WI38 (cell line): ENCODE results near the gene MYLK.

ENCODE experiments used
- H3K4me3 ChIP-seq: 2 replicates; pipeline ENCODE4 v1.5.1; 2011; ENCODE audit warnings: low read depth, mild to moderate bottlenecking, control low read depth, low read length
- TF ChIP-seq, protein P1 (sequence below): IDR thresholded peaks from 2 replicates; pipeline ENCODE4 v1.5.1; 2012; ENCODE audit warnings: low read depth, mild to moderate bottlenecking, control low read depth, low read length

MYLK gene

DNA sequence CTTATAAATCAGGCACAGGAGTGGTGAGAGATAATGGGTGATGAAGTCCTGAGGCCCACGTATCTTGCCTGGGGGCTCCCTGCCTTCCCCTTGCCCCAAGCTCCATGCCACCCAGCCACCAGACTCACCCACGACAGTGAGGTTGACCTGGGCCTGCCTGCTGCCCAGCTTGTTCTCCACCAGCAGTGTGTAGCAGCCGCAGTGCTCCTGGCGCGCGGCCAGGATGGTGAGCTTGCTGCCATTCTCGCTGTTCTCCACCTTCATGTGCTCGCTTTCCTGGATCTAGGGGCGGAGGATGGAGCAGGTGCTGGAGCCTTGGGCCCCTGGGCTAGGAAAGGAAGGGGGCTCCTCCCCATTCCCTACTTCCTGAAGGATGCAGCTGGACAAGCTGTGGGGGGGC, 220.2 kb downstream of the MYLK start:
- TF ChIP-seq, protein P1, sequence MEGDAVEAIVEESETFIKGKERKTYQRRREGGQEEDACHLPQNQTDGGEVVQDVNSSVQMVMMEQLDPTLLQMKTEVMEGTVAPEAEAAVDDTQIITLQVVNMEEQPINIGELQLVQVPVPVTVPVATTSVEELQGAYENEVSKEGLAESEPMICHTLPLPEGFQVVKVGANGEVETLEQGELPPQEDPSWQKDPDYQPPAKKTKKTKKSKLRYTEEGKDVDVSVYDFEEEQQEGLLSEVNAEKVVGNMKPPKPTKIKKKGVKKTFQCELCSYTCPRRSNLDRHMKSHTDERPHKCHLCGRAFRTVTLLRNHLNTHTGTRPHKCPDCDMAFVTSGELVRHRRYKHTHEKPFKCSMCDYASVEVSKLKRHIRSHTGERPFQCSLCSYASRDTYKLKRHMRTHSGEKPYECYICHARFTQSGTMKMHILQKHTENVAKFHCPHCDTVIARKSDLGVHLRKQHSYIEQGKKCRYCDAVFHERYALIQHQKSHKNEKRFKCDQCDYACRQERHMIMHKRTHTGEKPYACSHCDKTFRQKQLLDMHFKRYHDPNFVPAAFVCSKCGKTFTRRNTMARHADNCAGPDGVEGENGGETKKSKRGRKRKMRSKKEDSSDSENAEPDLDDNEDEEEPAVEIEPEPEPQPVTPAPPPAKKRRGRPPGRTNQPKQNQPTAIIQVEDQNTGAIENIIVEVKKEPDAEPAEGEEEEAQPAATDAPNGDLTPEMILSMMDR = no peak

DNA sequence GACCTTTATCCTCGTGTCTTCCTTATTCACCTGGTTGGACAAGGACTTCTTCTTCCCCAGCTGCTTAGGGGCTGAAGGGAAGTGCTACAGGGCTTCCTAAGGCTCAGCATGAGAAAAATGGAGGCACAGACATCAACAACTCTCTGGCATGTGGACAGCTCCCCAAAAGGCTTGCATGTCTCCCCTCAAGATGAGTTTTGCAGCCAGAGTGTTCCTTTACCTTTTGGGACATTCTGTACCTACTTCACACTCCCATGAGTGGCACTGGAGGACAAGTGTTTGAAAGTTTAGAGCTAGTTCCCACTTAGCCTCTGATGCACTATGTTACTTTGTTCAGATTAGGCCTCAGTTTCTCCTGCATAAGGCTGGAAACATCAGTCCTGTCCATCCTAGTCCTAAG, 222.2 kb downstream of the MYLK start:
- no peak overlapping the region for H3K4me3 ChIP-seq
- TF ChIP-seq, protein P1 = no peak

More for the DNA sequence above, 220.2 kb downstream of the MYLK start:
- H3K4me3 ChIP-seq = no peak overlapping the region

DNA sequence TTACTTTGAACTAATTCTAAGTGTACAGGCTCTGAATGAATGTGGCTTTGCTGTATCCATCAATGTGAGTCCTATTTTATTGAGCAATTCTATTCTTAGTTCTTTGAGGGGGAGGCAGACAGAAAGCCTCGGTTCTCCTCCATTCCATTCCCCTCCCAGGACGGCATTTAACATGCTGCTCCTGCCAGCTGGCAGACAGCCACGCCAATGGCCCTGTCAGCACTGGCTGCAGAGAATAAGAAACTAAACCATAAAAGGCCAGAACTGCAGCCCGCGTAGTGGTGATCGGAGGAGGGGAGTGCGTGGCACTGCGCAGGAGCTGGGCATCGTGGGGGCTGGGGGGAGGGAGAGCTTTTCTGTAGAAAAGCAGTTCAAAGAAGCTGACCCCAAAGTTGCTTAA, 223.2 kb downstream of the MYLK start:
- TF ChIP-seq, protein P1 = no peak
- H3K4me3 ChIP-seq = no peak overlapping the region

DNA sequence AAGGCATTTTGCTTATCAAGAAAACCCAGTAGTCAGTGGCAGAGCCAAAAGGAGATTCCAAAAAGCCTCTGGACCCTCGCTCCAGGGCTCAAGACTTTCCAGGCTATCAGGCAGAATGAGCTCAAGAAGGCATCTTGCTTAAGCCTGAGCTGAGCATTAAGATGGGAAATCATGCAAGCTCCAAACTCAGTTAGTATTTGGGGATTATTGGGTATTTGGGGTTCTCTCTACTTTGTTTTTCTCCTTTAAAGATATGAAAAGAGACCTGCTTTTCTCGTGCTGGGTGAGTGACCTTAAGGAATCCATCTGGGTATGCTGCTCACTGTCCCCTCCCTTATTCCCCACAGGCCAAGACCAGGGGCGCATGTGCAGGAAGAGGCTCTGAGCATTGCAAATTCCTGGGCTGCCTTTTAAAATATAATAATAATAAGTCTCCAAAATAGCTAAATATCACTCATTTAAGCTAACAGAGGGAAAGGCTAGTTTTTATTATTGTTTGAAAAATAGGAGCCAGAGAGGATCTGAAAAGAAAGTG, 223.9 kb downstream of the MYLK start:
- TF ChIP-seq, protein P1 = no peak

DNA sequence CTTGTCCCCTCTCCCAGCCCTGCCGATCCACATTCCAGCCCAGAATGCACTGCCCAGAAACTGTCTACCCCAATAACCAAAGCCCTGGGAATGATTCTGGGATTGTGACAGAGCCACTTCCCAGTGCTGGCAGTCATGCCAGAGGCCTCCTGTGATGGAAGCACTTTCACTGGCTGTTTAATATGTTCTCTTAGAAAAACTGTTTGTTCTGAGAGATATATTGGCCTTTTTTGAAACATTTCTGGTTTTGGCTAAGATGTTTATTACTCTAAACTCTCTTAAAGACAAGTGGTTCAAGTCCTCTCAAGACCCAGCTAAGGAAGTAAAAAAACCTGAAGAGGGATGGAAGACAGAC, 225.3 kb downstream of the MYLK start:
- no peak overlapping the region for H3K4me3 ChIP-seq
- TF ChIP-seq, protein P1 = no peak

More for the DNA sequence above, 223.9 kb downstream of the MYLK start:
- no peak overlapping the region for H3K4me3 ChIP-seq

DNA sequence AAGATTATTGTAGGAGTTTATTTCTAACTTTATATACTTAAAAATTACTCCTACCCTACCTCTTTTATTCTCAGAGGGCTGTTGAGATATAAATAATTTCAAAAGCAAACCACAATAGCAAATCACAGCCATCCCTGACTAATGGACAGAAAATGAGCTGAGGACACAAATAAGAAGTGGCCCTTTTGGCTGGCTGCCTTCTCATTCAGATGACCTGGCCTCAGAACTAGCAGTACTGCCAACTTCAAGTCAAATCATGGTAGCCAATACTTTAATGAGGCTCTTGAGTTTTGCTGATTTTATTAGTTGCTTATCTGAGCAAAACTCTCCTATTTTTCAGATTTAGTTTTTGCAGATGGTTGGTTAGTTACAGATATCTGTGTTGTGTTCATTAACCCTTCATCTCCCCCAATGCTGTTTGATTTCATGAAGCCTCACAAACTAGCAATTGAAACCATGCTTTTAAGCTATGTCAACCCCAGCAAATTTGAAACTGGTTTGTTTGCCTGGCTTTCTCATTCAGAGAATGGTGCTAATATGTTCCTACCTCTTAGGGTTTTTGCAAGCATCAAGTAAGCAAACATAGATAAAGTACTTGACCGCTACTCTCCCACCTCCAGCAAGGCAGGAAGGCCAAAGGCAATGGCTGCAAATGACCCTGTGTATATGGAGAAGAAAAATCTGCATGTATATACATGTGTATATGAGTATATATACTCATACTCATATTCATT, 225.8 kb downstream of the MYLK start:
- TF ChIP-seq, protein P1 = no peak
- no peak overlapping the region for H3K4me3 ChIP-seq

DNA sequence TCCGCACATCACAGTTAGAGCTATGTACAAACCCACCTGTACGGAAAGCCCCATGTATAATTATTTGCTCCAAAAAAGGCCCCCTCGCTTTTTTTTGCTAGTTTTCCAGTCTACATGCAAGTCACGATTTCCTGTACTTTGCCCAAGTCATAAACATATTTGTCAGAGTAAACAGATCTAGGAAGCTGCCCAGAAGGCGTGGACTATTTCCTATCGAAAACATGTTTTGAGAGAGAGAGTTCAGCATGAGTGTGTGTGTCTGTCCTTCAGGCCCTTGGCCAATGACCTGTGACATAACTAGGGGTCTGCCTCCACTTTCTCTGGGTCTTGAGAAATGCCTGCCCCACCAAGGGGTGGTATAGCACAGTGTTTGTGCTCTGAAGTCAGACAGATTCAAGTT, 226.6 kb downstream of the MYLK start:
- no peak overlapping the region for H3K4me3 ChIP-seq
- TF ChIP-seq, protein P1 = no peak
